WTC11 (cell line): ENCODE data around the gene DNAJC7. TPM values are rescaled to one million over a fixed set of nuclear protein-coding genes. Genes with fewer than 3 reads are reported as not detected.

Source experiments
- total RNA-seq: library from RNA; stranded (reverse); gene quantifications from 3 replicates; pipeline ENCODE4 v1.2.3, GENCODE V29; 2021

DNAJC7 gene
- total RNA-seq, 1 experiment from 2014 or later = 140 TPM

Other genes with a start within 250 kb of the DNAJC7 start
- 93.5 to 103 TPM (median 100 TPM) in 3 replicates for gene JUP, start 230.7 kb downstream of the DNAJC7 start, total RNA-seq
- 32.1 to 34.6 TPM (median 33.5 TPM) in 3 replicates for gene P3H4, start 205.5 kb downstream of the DNAJC7 start, total RNA-seq
- 227 to 243 TPM (median 232 TPM) in 3 replicates for gene FKBP10, start 204.4 kb downstream of the DNAJC7 start, total RNA-seq
- gene NT5C3B, start 181.2 kb downstream of the DNAJC7 start, total RNA-seq = 58.1 to 62.9 TPM (median 59.4 TPM) in 3 replicates
- 0.14 to 0.35 TPM (median 0.14 TPM) in 3 replicates for gene KLHL10, start 179.6 kb downstream of the DNAJC7 start, total RNA-seq
- 13.4 to 15.0 TPM (median 14.7 TPM) in 3 replicates for gene KLHL11, start 152.0 kb downstream of the DNAJC7 start, total RNA-seq
- 312 to 350 TPM (median 316 TPM) in 3 replicates for gene ACLY, start 98.5 kb downstream of the DNAJC7 start, total RNA-seq
- gene ODAD4, start 86.8 kb downstream of the DNAJC7 start, total RNA-seq = 1.2 to 2.1 TPM (median 1.9 TPM) in 3 replicates
- gene CNP, start 50.6 kb downstream of the DNAJC7 start, total RNA-seq = 52.5 to 54.2 TPM (median 53.9 TPM) in 3 replicates
- gene NKIRAS2, start 2.7 kb upstream of the DNAJC7 start, total RNA-seq = 31.9 to 37.3 TPM (median 36.1 TPM) in 3 replicates
- 1.9 to 2.8 TPM (median 2.5 TPM) in 3 replicates for gene C17orf113, start 33.2 kb upstream of the DNAJC7 start, total RNA-seq
- 3.1 to 4.5 TPM (median 3.7 TPM) in 3 replicates for gene ZNF385C, start 81.0 kb upstream of the DNAJC7 start, total RNA-seq
- gene DHX58, start 95.3 kb upstream of the DNAJC7 start, total RNA-seq = 6.3 to 7.6 TPM (median 7.3 TPM) in 3 replicates
- gene KAT2A, start 103.9 kb upstream of the DNAJC7 start, total RNA-seq = 44.8 to 54.0 TPM (median 52.7 TPM) in 3 replicates
- gene HSPB9, start 105.4 kb upstream of the DNAJC7 start, total RNA-seq = 0.30 to 0.57 TPM (median 0.46 TPM) in 3 replicates
- 74.3 to 84.8 TPM (median 84.1 TPM) in 3 replicates for gene RAB5C, start 137.6 kb upstream of the DNAJC7 start, total RNA-seq
- gene KCNH4, start 163.7 kb upstream of the DNAJC7 start, total RNA-seq = 0.24 to 0.46 TPM (median 0.34 TPM) in 3 replicates
- not detected in 3 replicates for gene HCRT, start 168.0 kb upstream of the DNAJC7 start, total RNA-seq
- 7.5 to 11.1 TPM (median 11.1 TPM) in 3 replicates for gene GHDC, start 177.1 kb upstream of the DNAJC7 start, total RNA-seq